Globus pallidus (tissue), 1 donor: ENCODE measurements around the gene PHLDB3.
"Not testable (repeated sequence)": the region's sequence is repeated elsewhere in the genome, so short reads cannot be mapped to it uniquely, and the experiment has no call there.

Experiments used
- DNase-seq: peaks from one replicate; pipeline ENCODE4 v3.0.0-alpha.2; 2015; ENCODE audit warnings: low spot score

The PHLDB3 gene

GRCh38 chr19:43444531-43445287 is 59.8 kb downstream of the PHLDB3 start:
- no peak for DNase-seq

GRCh38 chr19:43444091-43444490 is 60.5 kb downstream of the PHLDB3 start:
- DNase-seq = not testable (repeated sequence)

GRCh38 chr19:43441716-43442115 is 62.8 kb downstream of the PHLDB3 start:
- no peak for DNase-seq

- no peak for DNase-seq
Observed at GRCh38 chr19:43439709-43440063, 64.9 kb downstream of the PHLDB3 start.

GRCh38 chr19:43439032-43439708 is 65.4 kb downstream of the PHLDB3 start:
- DNase-seq = no peak

- DNase-seq = no peak
Observed at GRCh38 chr19:43438291-43439031, 66.1 kb downstream of the PHLDB3 start.

- DNase-seq = no peak
Observed at GRCh38 chr19:43437712-43438111, 66.8 kb downstream of the PHLDB3 start.

GRCh38 chr19:43437284-43437683 is 67.3 kb downstream of the PHLDB3 start:
- DNase-seq = not testable (repeated sequence)

- DNase-seq = no peak
Observed at GRCh38 chr19:43435775-43436174, 68.8 kb downstream of the PHLDB3 start.

- DNase-seq = no peak
Observed at GRCh38 chr19:43433689-43434088, 70.9 kb downstream of the PHLDB3 start.

- DNase-seq = no peak
Observed at GRCh38 chr19:43433358-43433673, 71.2 kb downstream of the PHLDB3 start.

- no peak for DNase-seq
Observed at GRCh38 chr19:43430976-43431375, 73.6 kb downstream of the PHLDB3 start.

GRCh38 chr19:43430142-43430710 is 74.3 kb downstream of the PHLDB3 start:
- no peak for DNase-seq

- DNase-seq = no peak
Observed at GRCh38 chr19:43429395-43429794, 75.2 kb downstream of the PHLDB3 start.

- DNase-seq = no peak
Observed at GRCh38 chr19:43425567-43426392, 78.8 kb downstream of the PHLDB3 start.
